IMR-90 (cell line): ENCODE data around the gene ERAP2. TPM values are rescaled to one million over a fixed set of nuclear protein-coding genes. Genes with fewer than 3 reads are reported as not detected.

Source experiments
- ATAC-seq: fragments of 200-7000 bp; cut with Tn5 transposase; 2 replicates; pipeline ENCODE4 v1.9.1; 2020; ENCODE audit warnings: low read depth, mild to moderate bottlenecking, moderate library complexity
- BruUV-seq: library from RNA; stranded (reverse); fragments of 400-500 nt; replicated peaks from 2 replicates; lab custom pipeline; 2021; lab: Mats Ljungman, UMichigan
- CTCF ChIA-PET: fragments of 300-600 bp; formaldehyde crosslinking; extraction: SDS; loops from one replicate; lab custom pipeline; 2021; ENCODE audit warnings: antibody characterized with exemption; lab: Yijun Ruan, JAX
- POLR2A ChIA-PET: fragments of 300-600 bp; sonication (Branson Sonifier 250); formaldehyde crosslinking; loops from one replicate; lab custom pipeline; 2022; ENCODE audit warnings: antibody characterized with exemption; ENCODE audit not compliant: unreplicated experiment; lab: Charles Lee
- DNase-seq: peaks from one replicate; pipeline ENCODE4 v3.0.0; 2013
- H2AFZ ChIP-seq: replicated peaks from 2 replicates; pipeline ENCODE3; 2013; ENCODE audit warnings: low read length, mild to moderate bottlenecking; ENCODE audit not compliant: poor library complexity
- H2AK5ac ChIP-seq: 2 replicates; pipeline ENCODE4 v1.6.1; 2013; ENCODE audit warnings: low read depth, low read length, inconsistent platforms
- H2AK9ac ChIP-seq: replicated peaks from 2 replicates; pipeline ENCODE3; 2013; ENCODE audit warnings: mild to moderate bottlenecking, low read depth, low read length, moderate library complexity; ENCODE audit not compliant: poor library complexity
- H2BK120ac ChIP-seq: 2 replicates; pipeline ENCODE4 v1.6.1; 2013; ENCODE audit warnings: low read depth, low read length, inconsistent platforms
- H2BK15ac ChIP-seq: 3 replicates; pipeline ENCODE4 v1.6.1; 2013; ENCODE audit warnings: low read depth, low read length, inconsistent platforms
- H2BK20ac ChIP-seq: 2 replicates; pipeline ENCODE4 v1.6.1; 2013; ENCODE audit warnings: low read depth, mild to moderate bottlenecking, inconsistent platforms, low read length, moderate library complexity
- H2BK5ac ChIP-seq: 2 replicates; pipeline ENCODE4 v1.6.1; 2013; ENCODE audit warnings: mild to moderate bottlenecking, low read depth, low read length, inconsistent platforms; ENCODE audit not compliant: poor library complexity, severe bottlenecking
- H3K14ac ChIP-seq: replicated peaks from 2 replicates; pipeline ENCODE4 v1.6.1; 2013; ENCODE audit warnings: low read depth, low read length, inconsistent platforms
- H3K18ac ChIP-seq: 2 replicates; pipeline ENCODE4 v1.6.1; 2013; ENCODE audit warnings: low read depth, low read length, control low read depth
- H3K23ac ChIP-seq: 2 replicates; pipeline ENCODE4 v1.6.1; 2013; ENCODE audit warnings: low read depth, low read length, inconsistent platforms
- H3K27ac ChIP-seq: 2 replicates; pipeline ENCODE4 v1.5.1; 2013; ENCODE audit warnings: mild to moderate bottlenecking, control low read depth, low read length; ENCODE audit not compliant: insufficient read depth
- H3K27me3 ChIP-seq: 2 replicates; pipeline ENCODE4 v1.6.1; 2013; ENCODE audit warnings: low read length; ENCODE audit not compliant: control insufficient read depth, insufficient read depth
- H3K36me3 ChIP-seq: 2 replicates; pipeline ENCODE4 v1.6.1; 2013; ENCODE audit warnings: low read length, mixed read lengths; ENCODE audit not compliant: control insufficient read depth, insufficient read depth
- H3K4ac ChIP-seq: 2 replicates; pipeline ENCODE4 v1.6.1; 2013; ENCODE audit warnings: low read depth, low read length, inconsistent platforms
- H3K4me1 ChIP-seq: 2 replicates; pipeline ENCODE4 v1.6.1; 2013; ENCODE audit warnings: low read length, mixed read lengths; ENCODE audit not compliant: control insufficient read depth, insufficient read depth
- H3K4me2 ChIP-seq: 2 replicates; pipeline ENCODE4 v1.6.1; 2013; ENCODE audit warnings: low read depth, mild to moderate bottlenecking, control low read depth, low read length, moderate library complexity
- H3K4me3 ChIP-seq: 2 replicates; pipeline ENCODE4 v1.5.1; 2013; ENCODE audit warnings: low read depth, mild to moderate bottlenecking, control low read depth, low read length, moderate library complexity; ENCODE audit not compliant: insufficient read depth
- H3K56ac ChIP-seq: 2 replicates; pipeline ENCODE4 v1.6.1; 2013; ENCODE audit warnings: low read length, inconsistent platforms; ENCODE audit not compliant: insufficient read depth; ENCODE audit errors: extremely low read depth
- H3K79me1 ChIP-seq, 2 experiments: 2 replicates each; pipeline ENCODE4 v1.6.1; 2013; ENCODE audit warnings: low read length in 2 of 2, inconsistent platforms in 1 of 2, low read depth in 1 of 2
- H3K9ac ChIP-seq: 2 replicates; pipeline ENCODE4 v1.6.1; 2013; ENCODE audit warnings: low read depth, low read length, control low read depth
- H3K9me1 ChIP-seq: 2 replicates; pipeline ENCODE4 v1.6.1; 2013; ENCODE audit warnings: low read length, inconsistent platforms; ENCODE audit not compliant: insufficient read depth
- H3K9me3 ChIP-seq: 2 replicates; pipeline ENCODE4 v1.6.1; 2013; ENCODE audit warnings: low read length; ENCODE audit not compliant: control insufficient read depth, insufficient read depth
- H4K20me1 ChIP-seq: 2 replicates; pipeline ENCODE4 v1.6.1; 2013; ENCODE audit warnings: low read length, inconsistent platforms; ENCODE audit not compliant: insufficient read depth
- H4K5ac ChIP-seq: 2 replicates; pipeline ENCODE4 v1.6.1; 2013; ENCODE audit warnings: mild to moderate bottlenecking, low read depth, low read length, control low read depth
- H4K8ac ChIP-seq, 2 experiments: 2 replicates each; pipeline ENCODE4 v1.6.1; 2013; ENCODE audit warnings: low read depth in 2 of 2, low read length in 2 of 2, control low read depth in 1 of 2, inconsistent platforms in 1 of 2
- H4K91ac ChIP-seq: 2 replicates; pipeline ENCODE4 v1.6.1; 2013; ENCODE audit warnings: low read depth, low read length, inconsistent platforms; ENCODE audit not compliant: insufficient read depth
- CEBPB ChIP-seq: IDR thresholded peaks from 2 replicates; pipeline ENCODE4 v1.6.1; 2012; ENCODE audit warnings: low read depth, low read length, improper control_type of control experiment
- FOS ChIP-seq: fragments of 150-350 bp; IDR thresholded peaks from 2 replicates; pipeline ENCODE4 v1.6.1; 2016; ENCODE audit warnings: low read depth, low read length
- MAFK ChIP-seq: IDR thresholded peaks from 2 replicates; pipeline ENCODE4 v1.6.1; 2012; ENCODE audit warnings: low read depth, low read length, improper control_type of control experiment
- MXI1 ChIP-seq: IDR thresholded peaks from 2 replicates; pipeline ENCODE4 v1.6.1; 2012; ENCODE audit warnings: low read depth, mild to moderate bottlenecking, low read length, moderate library complexity, borderline replicate concordance
- POLR2A ChIP-seq: IDR thresholded peaks from 2 replicates; pipeline ENCODE4 v1.6.1; 2012; ENCODE audit warnings: mild to moderate bottlenecking, low read depth, low read length
- RFX5 ChIP-seq: IDR thresholded peaks from 2 replicates; pipeline ENCODE4 v1.8.0; 2012; ENCODE audit warnings: low read depth, mild to moderate bottlenecking, low read length, moderate library complexity
- SMC3 ChIP-seq: fragments of 150-350 bp; IDR thresholded peaks from 2 replicates; pipeline ENCODE4 v1.6.1; 2016; ENCODE audit warnings: low read depth, mild to moderate bottlenecking, antibody characterized with exemption, low read length, moderate library complexity
- WGBS, 2 experiments: methylation state at CpG; one replicate each; pipeline versions ENCODE4 v1.1.5 to v1.1.7; 2013; ENCODE audit warnings: missing lambda C conversion rate in 2 of 2; ENCODE audit not compliant: insufficient read length in 1 of 2; ENCODE audit errors: extremely low coverage in 2 of 2; 5-methylcytosine and 5-hydroxymethylcytosine counted together
- dilution Hi-C: fragments of 300-500 bp; cut with HindIII; formaldehyde crosslinking; loops from one replicate; pipeline ENCODE4 v1.14.3; 2018; ENCODE audit warnings: low sequenced_read_pairs; ENCODE audit not compliant: unreplicated experiment
- in situ Hi-C: fragments of 300-500 bp; cut with MboI; formaldehyde crosslinking; loops from 3 replicates; pipeline ENCODE4 v1.14.3; 2019; ENCODE audit warnings: low sequenced_read_pairs, inconsistent platforms, mixed read lengths
- intact Hi-C: fragments of 100-400 bp; cut with micrococcal nuclease; formaldehyde crosslinking; loops from 2 replicates; pipeline ENCODE4 v1.10.0; 2022
- polyA plus RNA-seq, 3 experiments: library from polyadenylated mRNA; depleted of rRNA; stranded (reverse); fragments of >200 nt; gene quantifications; 2 replicates each; pipeline ENCODE4 v1.2.3, GENCODE V29; 2012; ENCODE audit warnings: low replicate concordance in 1 of 3
- total RNA-seq: library from RNA; depleted of rRNA; stranded (reverse); fragments of >200 nt; gene quantifications from 2 replicates; pipeline ENCODE4 v1.2.3, GENCODE V29; 2012

The ERAP2 gene
- total and polyA plus RNA-seq, 2 of the 4 experiments (the other 2 are of a cell fraction) = 10.6 to 21.3 TPM

GRCh38 chr5:96885518-96886338 lies 9.4 kb downstream of the ERAP2 start:
- Histone ChIP-seq H3K4me3 (no peak overlapping the region), H3K4me2 (no peak overlapping the region), H3K4me1 (peaks cover 3% of the 10 kb centered on the region; the same call in 1 of the 2 replicates), H2BK15ac (no peak overlapping the region), H3K9me3 (no peaks in the 10 kb centered on the region), H3K27me3 (no peaks in the 10 kb centered on the region), H3K9ac (no peak overlapping the region), H2AK9ac (no peak overlapping the region), H3K9me1 (0 out of 2 replicates have a peak, but pooled peaks cover 5% of the 10 kb centered on the region), H3K18ac (no peak overlapping the region), H4K20me1 (no peaks in the 10 kb centered on the region), H2BK20ac (no peak overlapping the region), H4K91ac (no peak overlapping the region), H3K27ac (no peak overlapping the region), H3K79me1 (peaks cover 0 to 10% of the 10 kb centered on the region in 2 experiments; a peak in 1 of 4 replicates), H2AFZ (no peak overlapping the region), H3K23ac (no peak overlapping the region), H4K5ac (no peak overlapping the region), H3K4ac (no peak overlapping the region), H3K14ac (no peak overlapping the region), H2BK120ac (no peak overlapping the region), H2BK5ac (no peak overlapping the region), H3K36me3 (peaks cover 3% of the 10 kb centered on the region; the same call in 1 of the 2 replicates), H3K56ac (no peak overlapping the region), H2AK5ac (no peak overlapping the region), H4K8ac (no peak overlapping the region)
- no TSS peak for BruUV-seq
- DNase-seq (no peak), ATAC-seq (no peak)
- CTCF ChIA-PET = interaction anchor here (0.6 to 0.8 kb wide), 2 partner anchors 16 to 50 kb away, joined by 3 read pairs; partner anchors contain the start of gene LNPEP
- intact Hi-C loops = no loop called here
- POLR2A ChIA-PET = no interaction called here
- dilution Hi-C loops = loop anchor here (25.0 kb wide), 1 partner anchor 277 kb away; no protein-coding TSS in a partner anchor
- in situ Hi-C loops = no loop called here
- TF ChIP-seq RFX5 (no peak), CEBPB (no peak), SMC3 (no peak), MAFK (no peak), FOS (no peak), MXI1 (no peak), POLR2A (no peak)
- WGBS, 2 experiments = 92% methylated on average over 2 of the region's 5 CpGs; no CpG with 5 or more reads in 1 of the 2 experiments
